SHP77 treated with DMSO at 0.1 percent for 48 hours (cell line): Measurements from ENCODE around the gene PIGS.
"Not testable (repeated sequence)": the region's sequence is repeated elsewhere in the genome, so short reads cannot be mapped to it uniquely, and the experiment has no call there.

ENCODE experiments used
- DNase-seq: peaks from one replicate; lab custom pipeline; 2025; lab: John Stamatoyannopoulos, UW

The PIGS gene

GRCh38 chr17:28578246-28579195, 7.2 kb upstream of the PIGS start:
- no peak for DNase-seq

- no peak for DNase-seq
These were observed 6.1 kb upstream of the PIGS start for GRCh38 chr17:28577466-28577824.

GRCh38 chr17:28576758-28577465, 5.6 kb upstream of the PIGS start, which contains the start of gene ALDOC:
TSS of gene ALDOC (minus strand) at chr17:28576895. CDS start at chr17:28575532, 1,363 bp downstream.
- DNase-seq: peak; percentile 83

DNA sequence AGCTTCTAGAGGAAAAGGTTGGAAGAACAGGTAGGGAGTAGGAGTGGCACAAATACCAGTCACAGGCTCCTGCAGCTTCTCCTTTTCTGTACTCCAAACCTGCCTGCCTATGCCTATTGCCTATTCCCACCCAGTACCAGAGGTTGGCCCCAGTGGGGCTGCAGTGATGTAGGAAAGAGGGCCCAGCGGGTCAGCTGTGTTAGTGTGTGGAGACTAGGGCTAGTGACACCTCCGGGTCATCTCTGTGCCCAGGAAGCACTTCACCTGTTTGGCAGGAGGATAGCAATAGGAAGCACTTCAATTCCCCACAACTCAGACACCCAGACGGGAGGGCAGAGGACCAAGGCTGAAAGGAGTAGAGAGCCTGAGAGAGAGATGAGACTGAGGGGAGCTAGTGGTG, 4.7 kb upstream of the PIGS start:
- DNase-seq: not testable (repeated sequence)

DNA sequence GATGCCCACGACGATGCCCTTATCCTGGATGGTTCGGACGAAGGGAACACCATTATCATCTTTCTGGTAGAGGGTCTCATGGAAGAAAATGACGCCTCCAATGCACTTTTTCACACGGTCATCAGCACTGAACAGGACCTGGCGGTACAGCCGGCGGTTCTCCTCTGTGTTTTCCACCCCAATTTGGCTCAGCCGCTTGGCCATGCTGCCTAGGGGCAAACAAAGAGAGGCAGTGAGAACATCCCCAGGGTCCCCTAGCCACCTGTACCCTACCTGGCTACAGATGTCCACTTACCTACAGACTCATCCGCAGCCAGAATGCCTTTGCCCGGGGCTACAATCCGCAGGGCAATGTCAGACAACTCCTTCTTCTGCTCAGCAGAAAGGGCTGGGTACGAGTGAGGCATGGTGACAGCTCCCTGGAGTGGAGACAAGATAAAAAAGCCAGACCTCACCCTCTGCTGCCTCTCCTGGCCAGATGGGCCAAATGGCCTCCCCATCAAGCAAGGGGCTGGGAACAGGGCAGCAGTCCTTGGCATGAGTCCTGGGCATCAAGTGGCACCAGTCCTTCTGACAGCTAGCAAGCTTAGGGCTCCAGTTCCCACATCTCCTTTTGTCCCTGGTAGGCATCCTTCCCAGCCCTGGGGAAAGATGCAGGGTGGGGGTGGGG, 3.9 kb upstream of the PIGS start:
- DNase-seq: no peak

- DNase-seq: no peak
These were observed 3.2 kb upstream of the PIGS start for GRCh38 chr17:28574526-28574925.

DNA sequence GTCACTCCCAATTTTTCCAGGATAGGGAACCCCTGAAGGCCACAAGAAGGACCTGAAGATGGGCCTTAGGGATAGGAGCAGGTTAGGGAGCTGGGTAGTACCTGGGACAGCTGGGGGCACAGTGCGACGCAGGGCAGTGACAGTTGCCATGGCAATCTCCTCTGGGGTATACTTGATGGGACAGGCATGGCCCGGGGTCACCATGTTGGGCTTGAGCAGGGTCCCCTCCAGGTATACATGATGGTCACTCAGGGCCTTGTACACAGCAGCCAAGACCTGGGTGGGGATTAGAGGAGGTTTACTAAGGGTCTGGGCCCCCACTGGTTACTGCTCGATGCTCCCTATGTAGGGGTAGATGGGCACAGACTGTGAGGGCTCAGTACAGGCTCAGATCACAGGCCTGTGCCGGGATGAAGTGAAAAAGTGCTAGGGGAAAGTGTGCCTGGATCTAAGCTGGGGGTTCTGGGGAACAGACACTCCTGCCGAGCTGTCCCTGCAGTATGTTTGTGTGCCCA, 2.7 kb upstream of the PIGS start:
- no peak for DNase-seq

DNA sequence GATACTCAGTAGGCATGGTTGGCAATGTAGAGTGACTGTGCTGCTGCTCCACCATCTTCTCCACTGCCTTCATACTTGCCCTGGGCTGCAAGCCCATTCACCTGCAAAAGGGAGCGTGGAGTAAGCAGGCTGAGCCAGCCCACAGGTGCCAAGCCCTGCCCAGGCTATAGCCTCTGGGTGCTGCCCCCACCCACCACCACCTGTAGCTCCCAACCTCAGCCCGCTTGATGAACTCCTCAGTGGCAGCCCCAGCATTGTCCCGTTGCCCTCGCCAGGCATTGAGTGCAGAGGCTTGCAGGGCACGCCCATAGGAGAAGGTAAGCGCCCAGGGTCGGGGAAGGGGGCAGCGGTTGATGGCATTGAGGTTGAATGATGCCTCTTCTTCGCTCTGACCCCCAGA, 2.2 kb upstream of the PIGS start:
- no peak for DNase-seq

GRCh38 chr17:28573040-28573380, 1.7 kb upstream of the PIGS start:
- no peak for DNase-seq

DNA sequence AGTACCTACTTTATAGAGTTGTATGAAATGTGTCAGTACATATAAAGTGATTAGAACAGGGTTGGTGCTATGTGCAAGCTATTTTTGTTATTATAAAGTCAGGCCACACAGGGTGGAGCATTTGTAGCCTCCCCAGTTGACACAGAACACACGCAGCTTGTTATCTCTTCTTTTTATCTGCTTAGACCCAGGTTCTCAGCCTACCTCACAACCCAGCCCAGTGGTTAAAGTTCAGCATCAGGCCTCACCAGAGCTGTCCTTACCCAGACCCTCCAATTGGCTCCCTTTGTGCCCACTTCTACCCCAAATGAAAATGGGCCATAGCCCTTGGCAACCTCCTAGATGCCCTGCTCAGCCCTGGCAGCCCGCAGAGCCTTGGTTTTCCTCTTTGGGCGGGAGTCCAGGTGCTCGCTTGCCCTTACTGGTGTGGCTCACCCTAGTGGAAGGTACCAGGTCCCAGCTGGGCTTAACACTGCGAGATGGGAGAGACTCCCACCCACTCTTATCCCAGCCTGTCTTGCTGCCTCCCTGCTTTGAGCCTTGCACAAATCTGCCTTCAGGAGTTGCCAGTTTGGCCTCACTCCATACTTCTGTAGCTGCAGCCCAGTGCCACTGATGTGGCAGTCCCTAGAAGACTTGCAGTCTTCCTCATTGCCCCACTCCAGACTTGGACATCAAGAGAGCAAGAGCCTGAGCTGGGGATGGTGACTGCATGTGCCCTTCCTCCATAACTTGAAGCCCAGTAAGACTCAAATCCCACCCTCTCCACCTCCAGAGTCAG, 1.1 kb upstream of the PIGS start:
- no peak for DNase-seq

GRCh38 chr17:28570716-28571360, 486 bp downstream of the PIGS start:
- DNase-seq: no peak

DNA sequence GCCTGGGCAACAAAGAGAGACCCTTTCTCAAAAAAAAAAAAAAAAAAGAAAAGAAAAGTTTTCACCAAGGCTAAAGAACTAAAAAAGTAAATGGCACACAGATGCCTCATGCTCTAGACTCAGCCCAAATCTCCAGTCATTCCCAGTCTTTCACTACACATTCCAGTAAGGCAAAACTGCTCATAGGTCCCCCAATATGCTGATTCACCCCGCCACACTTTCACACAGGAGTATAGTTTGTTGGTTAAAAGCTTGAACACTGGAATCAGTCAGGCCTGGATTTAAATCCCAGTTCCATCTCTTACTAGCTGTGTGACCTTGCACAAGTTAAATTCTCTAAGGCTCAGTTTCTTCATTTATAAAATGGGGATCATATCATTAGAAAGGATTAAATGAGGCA, 1.9 kb downstream of the PIGS start:
- no peak for DNase-seq

- no peak for DNase-seq
These were observed 3.7 kb downstream of the PIGS start for GRCh38 chr17:28567604-28568003.

DNA sequence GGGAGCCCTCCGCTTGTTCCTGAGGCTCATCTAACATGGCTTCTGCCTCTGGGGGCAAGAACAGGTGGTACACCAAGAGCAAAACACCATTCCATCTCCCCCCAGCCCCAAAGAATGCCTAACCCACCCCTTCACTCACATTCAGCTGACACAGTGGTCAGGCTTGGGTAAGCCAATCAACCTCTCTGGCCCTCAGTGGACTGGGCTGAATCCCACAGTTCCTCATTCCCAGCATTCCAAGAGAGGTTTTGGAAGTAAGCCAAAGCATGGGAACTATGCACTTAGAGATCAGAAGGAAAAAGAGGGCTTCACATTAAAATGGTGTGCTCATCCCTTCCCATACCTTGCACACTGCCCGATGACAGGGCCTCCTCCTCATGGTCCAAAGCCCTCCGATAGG, 7.8 kb downstream of the PIGS start:
- no peak for DNase-seq

- no peak for DNase-seq
These were observed 16.3 kb downstream of the PIGS start for GRCh38 chr17:28555022-28555421.

GRCh38 chr17:28554565-28554964, 16.8 kb downstream of the PIGS start:
- no peak for DNase-seq

GRCh38 chr17:28553000-28553505, 18.3 kb downstream of the PIGS start:
- no peak for DNase-seq

- DNase-seq: no peak
These were observed 18.9 kb downstream of the PIGS start, which contains the start of gene UNC119 for GRCh38 chr17:28552176-28552999. TSS of gene UNC119 (minus strand) at chr17:28552624. CDS start at chr17:28552557, 67 bp downstream.

DNA sequence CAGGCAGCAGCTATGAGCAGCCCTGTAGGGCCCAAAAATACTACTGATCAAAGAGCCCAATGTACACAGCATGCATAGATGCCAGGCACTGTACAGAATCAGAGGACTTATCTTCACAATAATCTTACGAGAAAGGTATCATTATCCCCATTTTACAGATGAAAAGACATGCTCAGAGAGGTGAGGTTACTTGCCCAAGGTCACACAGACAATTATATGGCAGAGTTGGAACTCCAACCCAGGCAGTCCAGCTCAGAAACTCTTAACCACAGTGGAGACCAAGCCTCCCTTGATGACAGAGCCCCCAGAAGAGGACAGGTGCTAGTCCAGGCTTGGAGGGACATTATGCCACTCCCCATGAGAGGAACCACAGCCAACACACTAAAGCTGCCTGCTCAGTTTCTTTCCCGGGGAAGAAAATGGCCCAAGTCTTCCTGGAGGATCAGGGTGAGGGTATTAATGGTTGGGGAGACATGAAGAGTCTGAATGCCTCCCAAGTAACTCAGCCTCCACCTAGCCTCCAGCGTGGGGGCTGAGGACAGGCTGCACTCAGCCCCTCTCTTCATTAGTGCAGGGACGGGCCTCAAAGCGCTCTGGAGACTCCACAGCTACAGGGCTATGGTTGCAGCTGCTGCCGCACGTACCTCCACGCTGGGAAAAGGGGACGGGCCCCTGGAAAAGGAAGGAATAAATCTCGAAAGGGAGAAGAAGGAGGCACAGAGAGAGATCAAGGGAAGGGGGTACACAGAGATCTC, 19.7 kb downstream of the PIGS start:
- no peak for DNase-seq
